ENCODE results near the gene RNU5B-1.

The RNU5B-1 gene

DNA sequence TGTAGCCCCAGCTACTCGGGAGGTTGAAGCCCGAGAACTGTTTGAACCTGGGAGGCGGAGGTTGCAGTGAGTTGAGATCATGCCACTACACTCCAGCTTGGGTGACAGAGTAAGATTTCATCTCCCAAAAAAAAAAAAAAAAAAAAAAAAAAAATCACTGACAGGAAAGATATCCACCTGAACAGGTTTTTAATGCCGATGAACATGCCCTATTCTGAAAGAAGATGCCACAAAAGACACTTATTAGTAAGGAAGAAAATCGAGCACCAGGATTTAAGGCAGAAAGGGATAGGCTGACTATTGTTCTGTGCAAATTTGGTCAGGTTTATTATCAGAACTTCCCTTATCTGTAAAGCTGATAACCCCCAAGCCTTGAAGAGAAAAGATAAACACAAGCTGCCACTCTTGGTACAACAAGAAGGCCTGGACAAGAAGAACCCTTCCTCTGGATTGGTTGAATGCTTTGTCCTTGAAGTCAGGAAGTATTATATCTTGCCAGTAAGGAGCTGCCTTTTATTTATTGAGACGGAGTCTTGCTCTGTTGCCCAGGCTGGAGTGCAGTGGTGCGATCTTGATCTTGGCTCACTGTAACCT, 15.1 kb upstream of the RNU5B-1 start:
- DNase-seq (ENCODE audit: low spot score): no peak

GRCh38 chr15:65290228-65290627, 14.2 kb upstream of the RNU5B-1 start:
- DNase-seq (ENCODE audit: low spot score): no peak

DNA sequence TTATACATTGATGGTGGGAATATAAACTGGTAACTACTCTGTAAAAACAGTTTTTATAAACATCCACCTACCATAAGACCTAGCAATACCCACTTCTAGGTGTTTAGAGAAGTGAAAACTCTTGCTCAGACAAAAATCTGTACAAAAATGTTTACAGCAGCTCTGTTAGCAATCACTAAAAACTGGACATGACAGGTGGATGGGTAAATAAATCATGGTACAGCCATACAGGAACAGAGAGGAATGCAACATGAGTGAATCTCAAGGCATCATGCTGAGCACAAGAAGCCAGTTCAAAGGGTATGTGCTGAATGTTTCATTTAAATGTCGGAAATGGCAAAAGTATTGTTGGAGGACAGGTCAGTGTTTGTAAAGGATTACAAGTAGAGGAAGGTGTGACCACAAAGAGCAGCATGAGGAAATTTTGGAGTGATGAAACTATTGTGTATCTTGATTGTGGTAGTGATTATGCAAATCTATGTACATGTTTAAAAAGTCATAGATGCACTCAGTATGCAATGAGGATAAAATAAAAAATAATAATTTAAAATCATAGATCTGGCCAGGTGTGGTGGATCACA, 11.4 kb upstream of the RNU5B-1 start:
- DNase-seq (ENCODE audit: low spot score): no peak

DNA sequence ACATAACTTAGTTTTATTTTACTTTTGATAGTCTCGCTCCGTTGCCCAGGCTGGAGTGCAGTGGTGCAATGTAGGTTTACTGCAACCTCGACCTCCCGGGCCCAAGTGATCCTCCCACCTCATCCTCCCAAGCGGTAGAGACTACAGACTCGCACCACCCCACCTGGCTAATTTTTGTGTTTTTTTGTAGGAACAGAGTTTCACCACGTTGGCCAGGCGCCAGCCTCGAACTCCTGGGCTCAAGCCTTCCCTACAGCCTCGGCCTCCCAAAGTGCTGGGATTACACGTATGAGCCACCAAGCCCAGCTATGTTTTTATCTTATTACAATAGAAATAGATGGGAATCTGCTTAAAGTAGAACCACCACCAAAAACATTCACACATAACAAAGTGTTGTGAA, 5.7 kb upstream of the RNU5B-1 start:
- DNase-seq (ENCODE audit: low spot score): no peak

GRCh38 chr15:65300924-65301441, 3.5 kb upstream of the RNU5B-1 start:
- DNase-seq (ENCODE audit: low spot score): no peak

GRCh38 chr15:65302061-65302460, 2.4 kb upstream of the RNU5B-1 start:
- no peak for DNase-seq (ENCODE audit: low spot score)

GRCh38 chr15:65303687-65304380, 643 bp upstream of the RNU5B-1 start:
- DNase-seq (ENCODE audit: low spot score): peak; percentile 66

DNA sequence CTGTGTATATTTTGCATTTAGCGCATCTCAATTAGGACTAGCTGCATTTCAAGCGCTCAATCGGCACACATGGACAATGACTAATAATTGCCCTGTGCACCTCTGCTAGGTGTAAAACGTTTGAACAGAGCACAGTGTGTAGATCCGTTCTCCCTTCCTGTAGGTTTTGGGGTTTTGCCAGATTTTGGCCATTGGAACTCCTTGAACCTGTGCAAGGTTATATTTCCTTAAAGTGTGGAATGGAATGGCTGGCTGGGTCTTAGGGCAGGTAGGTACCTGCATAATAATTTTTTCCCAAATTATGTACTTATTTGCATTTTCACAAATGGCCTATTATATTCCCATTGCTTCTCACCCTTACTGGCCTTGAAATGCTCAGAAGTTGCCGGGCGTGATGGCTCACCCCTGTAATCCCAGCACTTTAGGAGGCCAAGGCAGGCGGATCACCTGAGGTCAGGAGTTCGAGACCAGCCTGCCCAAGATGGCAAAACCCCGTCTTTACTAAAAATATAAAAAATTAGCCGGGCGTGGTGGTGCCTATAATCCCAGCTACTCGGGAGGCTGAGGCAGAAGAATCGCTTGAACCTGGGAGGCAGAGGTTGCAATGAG, 777 bp downstream of the RNU5B-1 start:
- no peak for DNase-seq (ENCODE audit: low spot score)

- no peak for DNase-seq (ENCODE audit: low spot score)
These were observed 1.3 kb downstream of the RNU5B-1 start for GRCh38 chr15:65305776-65306175.

DNA sequence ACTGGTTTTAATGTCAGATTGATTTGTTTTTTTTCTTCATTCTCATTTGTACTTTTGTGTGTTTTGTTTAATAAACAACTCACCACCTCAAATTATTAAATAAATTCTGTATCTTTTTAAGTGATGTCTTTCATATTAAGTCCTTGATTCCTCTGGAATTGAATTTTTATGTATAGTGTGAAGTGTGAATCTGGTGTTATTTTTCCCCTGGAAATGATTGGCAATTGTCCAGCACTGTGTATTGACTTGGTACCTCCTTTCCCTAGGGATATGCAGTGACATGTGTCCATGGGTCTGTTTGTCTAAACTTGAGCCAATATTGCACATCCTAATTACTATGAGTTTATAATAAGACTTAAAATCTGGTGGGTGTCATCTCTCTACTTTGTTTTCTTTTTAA, 2.1 kb downstream of the RNU5B-1 start:
- DNase-seq (ENCODE audit: low spot score): no peak

DNA sequence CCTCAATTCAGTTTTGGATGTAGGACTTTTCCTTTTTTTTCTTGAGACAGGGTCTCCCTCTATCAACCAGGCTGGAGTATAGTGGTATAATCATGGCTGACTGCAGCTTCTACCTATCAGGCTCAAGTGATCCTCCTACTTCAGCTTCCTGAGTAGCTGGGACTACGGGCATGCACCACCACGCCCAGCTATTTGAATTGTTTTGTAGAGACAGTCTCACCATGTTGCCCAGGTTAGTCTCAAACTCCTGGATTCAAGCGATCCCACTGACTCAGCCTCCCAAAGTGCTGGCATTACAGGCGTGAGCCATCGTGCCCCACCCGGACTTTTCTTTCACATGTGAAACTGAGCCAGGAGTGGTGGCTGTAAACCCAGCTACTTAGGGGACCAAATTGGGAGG, 3.5 kb downstream of the RNU5B-1 start:
- no peak for DNase-seq (ENCODE audit: low spot score)

DNA sequence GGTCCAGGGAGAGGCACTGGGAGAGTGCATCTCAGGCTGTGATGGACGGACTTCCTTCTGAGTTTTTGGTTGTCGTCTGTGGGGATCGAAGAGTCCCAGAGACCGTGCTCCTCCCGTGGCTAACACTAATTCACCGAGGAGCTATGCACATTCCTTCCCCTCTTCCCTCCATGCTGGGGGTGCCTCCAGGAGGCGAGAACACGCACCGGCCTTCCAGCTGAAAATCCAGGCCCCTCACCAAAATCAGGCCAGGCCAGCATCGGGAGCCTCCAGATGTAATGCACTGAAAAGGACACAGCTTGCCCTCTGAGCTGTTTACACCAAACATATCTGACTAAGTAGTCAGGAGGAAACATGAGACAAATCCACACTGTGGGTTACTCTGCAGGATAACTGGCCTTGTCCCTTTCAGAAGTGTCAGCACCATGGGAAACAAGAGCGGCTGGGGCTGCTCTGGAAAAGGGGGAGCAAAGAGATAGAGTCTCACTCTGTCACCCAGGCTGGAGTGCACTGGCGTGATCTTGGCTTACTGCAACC, 5.5 kb downstream of the RNU5B-1 start:
- no peak for DNase-seq (ENCODE audit: low spot score)

DNA sequence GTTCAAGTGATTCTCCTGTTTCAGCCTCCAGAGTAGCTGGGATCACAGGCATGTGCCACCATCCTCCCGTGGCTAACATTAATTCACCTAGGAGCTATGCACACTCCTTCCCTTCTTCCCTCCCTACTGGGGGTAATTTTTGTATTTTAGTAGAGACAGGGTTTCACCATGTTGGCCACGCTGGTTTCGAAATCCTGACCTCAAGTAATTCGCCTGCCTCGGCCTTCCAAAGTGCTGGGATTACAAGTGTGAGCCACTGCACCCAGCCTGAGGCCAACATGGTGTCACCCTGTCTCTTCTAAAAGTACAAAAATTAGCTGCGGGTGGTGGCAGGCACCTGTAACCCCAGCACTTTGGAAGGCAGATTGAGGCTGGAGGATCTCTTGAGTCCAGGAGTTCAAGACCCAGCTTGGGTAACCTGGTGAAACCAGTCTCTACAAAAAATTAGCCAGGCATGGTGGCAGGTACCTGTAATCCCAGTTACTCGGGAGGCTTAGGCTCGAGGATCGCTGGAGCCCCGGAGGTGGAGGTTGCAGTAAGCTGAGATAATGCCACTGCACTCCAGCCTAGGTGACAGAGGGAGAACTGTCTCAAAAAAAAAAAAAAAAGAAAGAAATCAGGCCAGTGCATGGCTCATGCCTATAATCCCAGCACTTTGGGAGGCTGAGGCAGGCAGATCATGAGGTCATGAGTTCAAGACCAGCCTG, 6.1 kb downstream of the RNU5B-1 start:
- no peak for DNase-seq (ENCODE audit: low spot score)

DNA sequence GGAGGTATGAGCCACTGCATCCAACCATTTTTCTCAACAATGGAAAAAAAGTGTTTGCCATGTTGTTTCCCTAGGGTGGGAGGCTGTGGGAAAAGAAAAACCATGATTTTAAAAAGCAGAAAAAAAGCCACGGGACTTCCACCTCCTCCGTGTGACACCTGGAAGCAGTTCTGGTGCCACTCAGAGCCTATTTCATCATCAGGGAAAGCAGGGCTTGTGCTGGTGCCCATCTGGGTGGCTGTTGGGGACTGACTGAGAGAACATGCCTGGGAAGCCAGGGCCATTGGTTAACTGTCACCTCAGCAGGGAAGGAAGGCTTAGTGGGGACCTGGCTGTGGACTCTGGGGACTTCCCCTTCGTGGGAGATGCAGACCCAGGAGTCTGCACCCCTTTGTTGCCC, 7.3 kb downstream of the RNU5B-1 start:
- DNase-seq (ENCODE audit: low spot score): no peak

GRCh38 chr15:65312400-65312916, 8.0 kb downstream of the RNU5B-1 start:
- no peak for DNase-seq (ENCODE audit: low spot score)

- DNase-seq (ENCODE audit: low spot score): peak; percentile 88
These were observed 14.4 kb downstream of the RNU5B-1 start for GRCh38 chr15:65318870-65319356.

DNA sequence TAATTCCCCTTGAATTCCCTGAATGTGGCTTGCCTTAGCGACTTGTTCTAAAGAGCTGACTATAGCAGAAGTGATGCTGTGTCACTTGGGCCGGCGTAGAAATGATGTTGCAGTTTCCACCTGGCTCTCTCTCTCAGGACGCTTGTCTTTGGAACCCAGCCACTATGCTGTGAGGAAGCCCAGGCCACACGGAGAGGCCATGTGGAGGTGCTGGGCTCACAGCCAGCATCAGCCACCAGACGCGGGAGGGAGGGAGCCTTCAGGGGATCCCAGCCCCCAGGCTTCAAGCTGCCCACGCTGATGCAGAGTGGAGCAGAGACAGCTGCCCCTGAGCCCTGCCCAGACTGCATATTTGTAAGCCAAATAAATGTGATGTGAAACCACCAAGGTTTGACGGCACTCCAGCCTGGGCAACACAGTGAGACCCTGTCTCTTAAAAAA, 18.6 kb downstream of the RNU5B-1 start:
- DNase-seq (ENCODE audit: low spot score): peak; percentile 91

GRCh38 chr15:65326117-65326526, 21.6 kb downstream of the RNU5B-1 start:
- DNase-seq (ENCODE audit: low spot score): peak; percentile 71

GRCh38 chr15:65326818-65327217, 22.3 kb downstream of the RNU5B-1 start:
- no peak for DNase-seq (ENCODE audit: low spot score)

DNA sequence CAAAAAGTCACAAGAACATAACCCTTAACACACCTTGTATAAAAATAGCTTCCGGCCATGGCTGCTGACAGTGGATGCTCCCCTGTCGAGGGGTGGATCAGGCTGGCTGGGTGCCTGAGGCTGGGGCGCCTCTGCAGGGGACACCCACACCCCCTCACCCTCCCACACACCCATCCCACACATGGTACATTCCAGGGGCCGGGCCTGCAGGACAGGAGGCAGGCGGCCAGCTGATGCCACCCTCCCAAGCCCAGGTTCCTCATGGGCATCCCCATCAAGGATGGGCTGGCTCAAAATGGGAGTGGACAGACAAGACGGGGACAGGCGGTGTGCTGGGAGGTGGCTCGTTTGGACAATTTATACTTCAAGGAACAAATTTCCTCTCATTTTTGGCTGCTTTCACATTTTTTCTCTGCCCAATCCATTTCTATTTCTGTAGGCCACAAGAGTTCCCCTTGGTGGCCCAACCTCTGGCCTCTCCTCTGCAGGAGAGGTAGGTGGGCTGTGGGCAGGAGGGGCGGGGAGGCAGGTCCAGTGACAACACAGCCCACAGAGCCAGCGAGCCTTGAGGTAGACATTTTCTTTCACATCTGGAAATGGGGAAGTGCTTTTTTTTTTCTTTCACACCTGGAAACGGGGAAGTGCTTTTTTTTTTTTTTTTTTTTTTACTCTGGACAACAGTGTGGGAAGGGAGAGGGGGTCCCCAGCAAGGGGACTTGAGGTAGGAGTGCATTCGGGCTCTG, 23.3 kb downstream of the RNU5B-1 start:
- DNase-seq (ENCODE audit: low spot score): no peak

Measured in cerebellar cortex (tissue), 1 donor.